ENCODE measurements around the gene TGFBR3. TPM values are rescaled to one million over a fixed set of nuclear protein-coding genes. Genes with fewer than 3 reads are reported as not detected.

The TGFBR3 gene
- total RNA-seq, 1 experiment from 2014 or later, result 12.2 TPM

DNA sequence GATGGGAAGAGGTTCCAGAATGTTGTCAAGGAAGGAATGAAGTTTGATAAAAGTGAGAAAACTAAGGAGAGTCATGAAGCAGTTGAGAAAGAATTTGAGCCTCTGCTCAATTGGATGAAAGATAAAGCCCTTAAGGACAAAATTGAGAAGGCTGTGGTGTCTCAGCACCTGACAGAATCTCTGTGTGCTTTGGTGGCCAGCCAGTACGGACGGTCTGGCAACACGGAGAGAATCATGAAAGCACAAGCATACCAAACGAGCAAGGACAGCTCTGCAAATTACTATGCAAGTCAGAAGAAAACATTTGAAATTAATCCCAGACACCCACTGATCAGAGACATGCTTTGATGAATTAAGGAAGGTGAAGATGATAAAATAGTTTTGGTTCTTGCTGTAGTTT, 242.5 kb downstream of the TGFBR3 start:
- Mint-ChIP-seq H3K27me3 (ENCODE audit: insufficient read depth, unreplicated experiment) (no peaks in the 10 kb centered on the region), H3K4me3 (ENCODE audit: unreplicated experiment) (no peak overlapping the region), H3K36me3 (ENCODE audit: insufficient read depth, unreplicated experiment) (no peaks in the 10 kb centered on the region), H3K27ac (ENCODE audit: unreplicated experiment) (no peak overlapping the region), H3K9me3 (ENCODE audit: unreplicated experiment) (peaks cover 9% of the 10 kb centered on the region), H3K4me1 (ENCODE audit: low read depth, unreplicated experiment) (no peaks in the 10 kb centered on the region)
- Histone ChIP-seq H3K9me3 (no peaks in the 10 kb centered on the region), H3K27me3 (replicated peaks; ENCODE audit: control insufficient read depth, insufficient read depth, low read length) (no peaks in the 10 kb centered on the region), H3K4me1 (no peaks in the 10 kb centered on the region; the same call in 1 of the 2 replicates), H3K36me3 (ENCODE audit: control insufficient read depth, insufficient read depth, low read length) (no peaks in the 10 kb centered on the region), H3K4me3 (ENCODE audit: low read depth, low read length) (no peak overlapping the region)
- BruUV-seq (replicated peaks), result no TSS peak
- ChIA-PET CTCF (no interaction called here), POLR2A (no interaction called here)
- intact Hi-C loops (cut with micrococcal nuclease; ENCODE audit: unreplicated experiment), result no loop called here
- TF ChIP-seq, protein P1, sequence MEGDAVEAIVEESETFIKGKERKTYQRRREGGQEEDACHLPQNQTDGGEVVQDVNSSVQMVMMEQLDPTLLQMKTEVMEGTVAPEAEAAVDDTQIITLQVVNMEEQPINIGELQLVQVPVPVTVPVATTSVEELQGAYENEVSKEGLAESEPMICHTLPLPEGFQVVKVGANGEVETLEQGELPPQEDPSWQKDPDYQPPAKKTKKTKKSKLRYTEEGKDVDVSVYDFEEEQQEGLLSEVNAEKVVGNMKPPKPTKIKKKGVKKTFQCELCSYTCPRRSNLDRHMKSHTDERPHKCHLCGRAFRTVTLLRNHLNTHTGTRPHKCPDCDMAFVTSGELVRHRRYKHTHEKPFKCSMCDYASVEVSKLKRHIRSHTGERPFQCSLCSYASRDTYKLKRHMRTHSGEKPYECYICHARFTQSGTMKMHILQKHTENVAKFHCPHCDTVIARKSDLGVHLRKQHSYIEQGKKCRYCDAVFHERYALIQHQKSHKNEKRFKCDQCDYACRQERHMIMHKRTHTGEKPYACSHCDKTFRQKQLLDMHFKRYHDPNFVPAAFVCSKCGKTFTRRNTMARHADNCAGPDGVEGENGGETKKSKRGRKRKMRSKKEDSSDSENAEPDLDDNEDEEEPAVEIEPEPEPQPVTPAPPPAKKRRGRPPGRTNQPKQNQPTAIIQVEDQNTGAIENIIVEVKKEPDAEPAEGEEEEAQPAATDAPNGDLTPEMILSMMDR (IDR thresholded peaks at IDR 0.05; ENCODE audit: insufficient read depth in 1 of 2, low read depth in 1 of 2, low read length in 1 of 2, severe bottlenecking in 1 of 2, unreplicated experiment in 1 of 2), result no peak
- DNase-seq, result no peak

DNA sequence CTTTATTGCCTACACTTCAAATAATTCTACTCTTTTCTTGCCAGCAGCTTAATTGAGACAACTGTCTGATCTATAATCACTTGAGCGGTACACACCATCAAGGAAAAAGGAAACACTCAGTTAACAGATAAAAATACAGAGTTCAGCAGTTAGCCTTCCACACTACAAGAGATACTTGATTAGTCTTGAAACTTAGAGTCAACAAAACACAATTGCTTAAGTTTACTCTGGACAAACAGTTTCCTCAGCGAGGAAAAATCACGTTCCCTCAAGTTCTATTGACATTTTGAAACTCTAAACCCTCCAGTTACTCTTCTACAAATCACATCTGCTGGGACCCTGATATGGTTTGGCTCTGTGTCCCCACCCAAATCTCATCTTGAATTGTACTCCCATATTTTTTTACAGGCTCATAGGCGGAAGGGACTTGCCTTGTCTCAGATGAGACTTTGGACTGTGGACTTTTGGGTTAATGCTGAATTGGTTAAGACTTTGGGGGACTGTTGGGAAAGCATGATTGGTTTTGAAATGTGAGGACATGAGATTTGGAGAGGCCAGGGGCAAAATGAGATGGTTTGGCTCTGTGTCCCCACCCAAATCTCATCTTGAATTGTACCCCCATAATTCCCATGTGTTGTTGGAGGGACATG, 244.9 kb downstream of the TGFBR3 start:
- CTCF ChIA-PET, result interaction anchor here (0.6 kb wide), 2 partner anchors 118 to 288 kb away, joined by 3 to 5 read pairs; no protein-coding TSS in a partner anchor

DNA sequence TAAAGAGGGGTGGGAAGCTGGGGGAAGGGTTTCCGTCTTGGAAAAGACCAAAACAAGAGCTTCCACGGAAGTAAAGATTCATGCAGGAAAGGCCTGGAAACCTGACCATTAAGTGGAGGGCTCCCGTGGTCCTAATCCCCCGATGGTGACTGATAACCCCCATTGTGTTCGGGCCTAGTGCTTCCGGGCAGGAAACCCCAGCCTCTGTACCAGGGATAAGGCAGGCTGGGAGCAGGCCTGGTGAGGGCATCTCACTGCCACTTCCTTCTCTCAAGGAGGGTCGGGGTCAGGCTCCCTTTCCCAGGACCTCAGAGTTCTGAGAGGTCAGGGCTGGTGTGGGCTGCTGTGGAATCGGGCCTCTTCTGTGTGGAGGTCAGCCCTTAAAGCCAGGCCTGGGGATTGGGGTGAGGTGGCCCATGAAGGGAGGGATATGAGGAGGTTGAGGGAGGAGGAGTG, 248.4 kb downstream of the TGFBR3 start:
- TF ChIP-seq, protein P1 (IDR thresholded peaks at IDR 0.05; ENCODE audit: insufficient read depth in 1 of 2, low read depth in 1 of 2, low read length in 1 of 2, severe bottlenecking in 1 of 2, unreplicated experiment in 1 of 2), result no peak
- Mint-ChIP-seq H3K4me1 (ENCODE audit: low read depth, unreplicated experiment) (no peaks in the 10 kb centered on the region), H3K9me3 (ENCODE audit: unreplicated experiment) (peaks cover 6% of the 10 kb centered on the region), H3K27ac (ENCODE audit: unreplicated experiment) (no peak overlapping the region), H3K36me3 (ENCODE audit: insufficient read depth, unreplicated experiment) (no peaks in the 10 kb centered on the region), H3K4me3 (ENCODE audit: unreplicated experiment) (no peak overlapping the region), H3K27me3 (ENCODE audit: insufficient read depth, unreplicated experiment) (no peaks in the 10 kb centered on the region)
- Histone ChIP-seq H3K27me3 (replicated peaks; ENCODE audit: control insufficient read depth, insufficient read depth, low read length) (no peaks in the 10 kb centered on the region), H3K9me3 (no peaks in the 10 kb centered on the region), H3K4me1 (no peaks in the 10 kb centered on the region; the same call in 1 of the 2 replicates), H3K36me3 (ENCODE audit: control insufficient read depth, insufficient read depth, low read length) (no peaks in the 10 kb centered on the region), H3K4me3 (ENCODE audit: low read depth, low read length) (no peak overlapping the region)
- no TSS peak for BruUV-seq (replicated peaks)
- DNase-seq, result no peak
- intact Hi-C loops (cut with micrococcal nuclease; ENCODE audit: unreplicated experiment), result no loop called here
- CTCF ChIA-PET, result no interaction called here
- POLR2A ChIA-PET, result no interaction called here

More for the DNA sequence above, 244.9 kb downstream of the TGFBR3 start:
- Mint-ChIP-seq H3K4me3 (ENCODE audit: unreplicated experiment) (no peak overlapping the region), H3K27ac (ENCODE audit: unreplicated experiment) (no peak overlapping the region), H3K36me3 (ENCODE audit: insufficient read depth, unreplicated experiment) (no peaks in the 10 kb centered on the region), H3K27me3 (ENCODE audit: insufficient read depth, unreplicated experiment) (no peaks in the 10 kb centered on the region), H3K4me1 (ENCODE audit: low read depth, unreplicated experiment) (no peaks in the 10 kb centered on the region), H3K9me3 (ENCODE audit: unreplicated experiment) (peaks cover 9% of the 10 kb centered on the region)
- Histone ChIP-seq H3K36me3 (ENCODE audit: control insufficient read depth, insufficient read depth, low read length) (no peaks in the 10 kb centered on the region), H3K4me3 (ENCODE audit: low read depth, low read length) (no peak overlapping the region), H3K27me3 (replicated peaks; ENCODE audit: control insufficient read depth, insufficient read depth, low read length) (no peaks in the 10 kb centered on the region), H3K9me3 (no peaks in the 10 kb centered on the region), H3K4me1 (no peaks in the 10 kb centered on the region; the same call in 1 of the 2 replicates)
- no TSS peak for BruUV-seq (replicated peaks)
- TF ChIP-seq, protein P1 (IDR thresholded peaks at IDR 0.05; ENCODE audit: insufficient read depth in 1 of 2, low read depth in 1 of 2, low read length in 1 of 2, severe bottlenecking in 1 of 2, unreplicated experiment in 1 of 2), result no peak
- DNase-seq, result no peak
- intact Hi-C loops (cut with micrococcal nuclease; ENCODE audit: unreplicated experiment), result no loop called here
- POLR2A ChIA-PET, result no interaction called here
